ENCODE data around the gene VWF.

VWF gene

DNA sequence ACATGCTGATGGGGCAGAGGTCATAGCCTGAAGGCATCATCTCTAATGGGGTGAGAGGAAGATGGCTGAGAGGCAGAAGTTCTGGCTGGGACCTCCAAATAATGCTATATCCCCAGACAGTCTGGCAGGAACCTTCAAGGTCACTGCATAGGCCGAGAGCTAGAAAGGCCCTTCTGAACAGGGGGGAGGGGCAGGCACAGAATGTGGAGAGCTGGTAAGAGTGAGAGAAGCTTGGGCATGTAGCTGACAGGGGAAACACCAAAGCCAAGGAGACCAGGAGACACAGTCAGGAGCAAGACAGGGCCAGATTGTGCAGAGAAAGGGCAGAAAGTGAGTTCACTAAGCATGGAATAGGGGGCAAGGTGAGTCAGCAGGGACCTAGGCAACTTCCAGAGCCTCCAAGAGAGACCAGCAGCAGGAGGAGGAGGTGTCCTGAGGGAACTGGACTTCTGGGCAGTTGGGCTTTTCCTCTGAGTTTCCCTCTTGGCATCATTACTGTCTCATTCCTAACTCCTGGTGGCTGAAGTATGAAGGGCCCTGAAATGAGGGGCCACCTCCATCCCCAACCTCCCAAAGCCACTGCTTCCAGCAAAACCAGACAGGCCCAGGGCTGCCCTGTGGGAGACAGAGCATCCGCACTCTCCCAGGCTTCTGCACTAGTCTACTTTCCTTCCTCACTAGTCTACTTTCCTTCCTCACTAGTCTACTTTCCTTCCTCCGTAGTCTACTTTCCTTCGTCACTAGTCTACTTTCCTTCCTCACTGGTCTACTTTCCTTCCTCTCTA lies 196.5 kb downstream of the VWF start:
- TF ChIP-seq, protein P1, sequence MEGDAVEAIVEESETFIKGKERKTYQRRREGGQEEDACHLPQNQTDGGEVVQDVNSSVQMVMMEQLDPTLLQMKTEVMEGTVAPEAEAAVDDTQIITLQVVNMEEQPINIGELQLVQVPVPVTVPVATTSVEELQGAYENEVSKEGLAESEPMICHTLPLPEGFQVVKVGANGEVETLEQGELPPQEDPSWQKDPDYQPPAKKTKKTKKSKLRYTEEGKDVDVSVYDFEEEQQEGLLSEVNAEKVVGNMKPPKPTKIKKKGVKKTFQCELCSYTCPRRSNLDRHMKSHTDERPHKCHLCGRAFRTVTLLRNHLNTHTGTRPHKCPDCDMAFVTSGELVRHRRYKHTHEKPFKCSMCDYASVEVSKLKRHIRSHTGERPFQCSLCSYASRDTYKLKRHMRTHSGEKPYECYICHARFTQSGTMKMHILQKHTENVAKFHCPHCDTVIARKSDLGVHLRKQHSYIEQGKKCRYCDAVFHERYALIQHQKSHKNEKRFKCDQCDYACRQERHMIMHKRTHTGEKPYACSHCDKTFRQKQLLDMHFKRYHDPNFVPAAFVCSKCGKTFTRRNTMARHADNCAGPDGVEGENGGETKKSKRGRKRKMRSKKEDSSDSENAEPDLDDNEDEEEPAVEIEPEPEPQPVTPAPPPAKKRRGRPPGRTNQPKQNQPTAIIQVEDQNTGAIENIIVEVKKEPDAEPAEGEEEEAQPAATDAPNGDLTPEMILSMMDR (IDR thresholded peaks at IDR 0.05; ENCODE audit: low read depth, low read length), result no peak
- TF ChIP-seq POLR2A (IDR thresholded peaks at IDR 0.05; ENCODE audit: extremely low read depth, insufficient read length) (no peak), MYC (IDR thresholded peaks at IDR 0.05; ENCODE audit: low read depth, low read length) (no peak)
- TF ChIP-seq, protein P2, sequence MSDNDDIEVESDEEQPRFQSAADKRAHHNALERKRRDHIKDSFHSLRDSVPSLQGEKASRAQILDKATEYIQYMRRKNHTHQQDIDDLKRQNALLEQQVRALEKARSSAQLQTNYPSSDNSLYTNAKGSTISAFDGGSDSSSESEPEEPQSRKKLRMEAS (IDR thresholded peaks at IDR 0.05; ENCODE audit: low read depth, low read length), result no peak
- no peak overlapping the region for H3K4me3 ChIP-seq (ENCODE audit: low read depth, low read length)
- DNase-seq (ENCODE audit: low read depth), result no peak

DNA sequence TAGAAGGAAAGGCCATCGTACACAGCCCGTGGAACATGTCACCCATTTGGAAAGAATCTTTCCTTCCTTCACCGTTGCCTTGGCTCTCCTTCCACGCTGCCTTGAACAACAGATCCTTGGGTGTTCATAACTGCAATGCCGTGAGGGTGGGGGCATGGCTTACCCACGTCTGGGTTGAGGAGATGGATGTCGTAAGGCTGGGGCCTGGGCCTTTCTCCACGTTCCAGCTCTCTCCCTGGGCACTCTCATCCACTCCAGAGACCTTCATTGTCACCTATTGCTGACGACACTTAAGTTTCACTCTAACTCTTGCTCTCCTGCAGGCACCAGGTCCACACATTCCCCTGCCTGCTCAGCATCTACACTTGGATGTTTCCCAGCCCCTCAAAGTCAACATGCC lies 198.8 kb downstream of the VWF start:
- no peak overlapping the region for H3K4me3 ChIP-seq (ENCODE audit: low read depth, low read length)
- no peak for DNase-seq (ENCODE audit: low read depth)
- TF ChIP-seq MYC (IDR thresholded peaks at IDR 0.05; ENCODE audit: low read depth, low read length) (no peak), POLR2A (IDR thresholded peaks at IDR 0.05; ENCODE audit: extremely low read depth, insufficient read length) (no peak)
- TF ChIP-seq, protein P1 (IDR thresholded peaks at IDR 0.05; ENCODE audit: low read depth, low read length), result no peak
- TF ChIP-seq, protein P2 (IDR thresholded peaks at IDR 0.05; ENCODE audit: low read depth, low read length), result no peak

DNA sequence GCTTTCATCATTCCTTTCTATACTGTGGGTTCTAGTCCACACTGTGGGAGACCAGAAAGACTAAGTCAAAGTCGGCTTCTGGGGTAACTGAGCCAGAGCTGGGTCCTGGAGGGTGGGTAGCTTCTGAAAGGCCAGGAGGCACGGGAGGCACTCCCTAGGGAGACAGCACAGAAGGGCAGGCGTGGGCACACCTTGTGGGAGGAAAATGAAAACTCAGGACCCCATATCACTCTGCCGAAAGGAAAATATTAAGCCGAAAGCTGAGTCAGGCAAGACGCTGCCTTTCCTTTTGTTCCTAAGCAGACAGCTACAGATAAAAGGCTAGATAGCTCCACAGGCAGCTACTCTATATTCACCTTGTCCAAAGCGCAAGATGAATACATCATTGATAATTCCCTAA lies 200.1 kb downstream of the VWF start:
- no peak overlapping the region for H3K4me3 ChIP-seq (ENCODE audit: low read depth, low read length)
- no peak for TF ChIP-seq POLR2A (IDR thresholded peaks at IDR 0.05; ENCODE audit: extremely low read depth, insufficient read length)
- TF ChIP-seq, protein P1 (IDR thresholded peaks at IDR 0.05; ENCODE audit: low read depth, low read length), result no peak
- TF ChIP-seq, protein P2 (IDR thresholded peaks at IDR 0.05; ENCODE audit: low read depth, low read length), result no peak
- TF ChIP-seq MYC (IDR thresholded peaks at IDR 0.05; ENCODE audit: low read depth, low read length), result no peak
- DNase-seq (ENCODE audit: low read depth), result no peak

DNA sequence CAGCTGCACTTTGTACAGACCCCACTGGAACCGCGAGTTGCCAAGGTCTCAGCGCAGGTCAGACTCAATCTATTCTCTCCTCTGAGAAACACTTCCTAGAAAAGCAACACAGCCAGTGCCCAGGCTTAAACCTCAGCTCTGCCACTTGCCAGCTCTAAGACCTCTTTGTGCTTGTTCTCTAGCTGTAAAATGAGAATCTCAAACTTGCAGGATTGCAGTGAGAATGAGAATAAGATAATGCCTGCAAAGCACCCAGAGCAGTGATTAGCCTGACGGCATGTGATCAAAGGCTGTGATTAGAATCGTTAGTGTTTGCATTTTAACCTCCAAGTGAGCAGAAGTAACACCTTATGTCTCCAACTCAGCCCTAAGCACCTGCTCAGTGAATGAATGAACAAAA lies 200.7 kb downstream of the VWF start:
- no peak for DNase-seq (ENCODE audit: low read depth)
- no peak overlapping the region for H3K4me3 ChIP-seq (ENCODE audit: low read depth, low read length)
- TF ChIP-seq, protein P1 (IDR thresholded peaks at IDR 0.05; ENCODE audit: low read depth, low read length), result no peak
- no peak for TF ChIP-seq MYC (IDR thresholded peaks at IDR 0.05; ENCODE audit: low read depth, low read length)

DNA sequence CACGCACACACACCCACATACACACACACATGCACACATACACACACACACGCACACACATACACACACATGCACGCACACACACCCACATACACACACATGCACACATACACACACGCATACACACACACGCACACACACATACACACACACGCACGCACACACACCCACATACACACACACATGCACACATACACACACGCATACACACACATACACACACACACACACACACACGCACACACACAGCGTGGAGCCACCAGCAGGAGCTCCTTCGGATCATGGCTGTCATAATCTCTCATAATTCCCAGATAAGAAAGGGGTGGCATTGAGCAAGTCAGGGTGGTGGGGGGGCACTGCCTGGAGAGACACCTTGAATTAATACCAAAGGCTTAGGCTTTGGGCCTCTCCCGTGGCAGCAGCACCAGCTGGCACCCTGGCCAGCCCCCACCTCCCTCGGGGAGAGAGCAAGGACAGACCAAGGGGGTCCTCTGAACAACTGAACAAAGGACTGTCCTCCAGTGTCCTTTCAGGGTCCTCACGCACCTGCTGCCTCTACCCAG lies 201.3 kb downstream of the VWF start:
- TF ChIP-seq MYC (IDR thresholded peaks at IDR 0.05; ENCODE audit: low read depth, low read length), result no peak
- TF ChIP-seq, protein P1 (IDR thresholded peaks at IDR 0.05; ENCODE audit: low read depth, low read length), result no peak
- TF ChIP-seq, protein P2 (IDR thresholded peaks at IDR 0.05; ENCODE audit: low read depth, low read length), result no peak
- DNase-seq (ENCODE audit: low read depth), result no peak
- no peak overlapping the region for H3K4me3 ChIP-seq (ENCODE audit: low read depth, low read length)

Data from NB4 (cell line).